CD14-positive monocyte (primary cell): ENCODE results near the gene MDFIC. TPM values are rescaled to one million over a fixed set of nuclear protein-coding genes. Genes with fewer than 3 reads are reported as not detected.

Experiments
- DNase-seq, 3 donors: peaks; one replicate each; pipeline ENCODE4 v3.0.0-alpha.2; 2011 to 2022
- H2AFZ ChIP-seq: 2 replicates; pipeline ENCODE4 v1.6.0; 2012; ENCODE audit warnings: mild to moderate bottlenecking, low read depth, low read length, inconsistent platforms; ENCODE audit not compliant: insufficient read depth, poor library complexity, severe bottlenecking
- H3K27ac ChIP-seq, 2 donors: 1 replicate in 1 of 2; 2 replicates in 1 of 2; pipeline ENCODE4 v1.5.1; 2012 to 2013; ENCODE audit warnings: low read length in 2 of 2, control low read depth in 1 of 2, inconsistent platforms in 1 of 2, low read depth in 1 of 2, mild to moderate bottlenecking in 1 of 2
- H3K27me3 ChIP-seq, 2 donors: one replicate each; pipeline versions ENCODE4 v1.6.0 to v1.6.1; 2011 to 2013; ENCODE audit warnings: low read length in 2 of 2; ENCODE audit not compliant: control insufficient read depth in 2 of 2, insufficient read depth in 2 of 2
- H3K36me3 ChIP-seq, 2 donors: replicated peaks in 1 of 2; 1 replicate in 1 of 2; 2 replicates in 1 of 2; pipeline versions ENCODE4 v1.5.1 to v1.6.1; 2012 to 2013; ENCODE audit warnings: low read length in 2 of 2, control low read depth in 1 of 2, inconsistent platforms in 1 of 2, mild to moderate bottlenecking in 1 of 2; ENCODE audit not compliant: insufficient read depth in 2 of 2, control insufficient read depth in 1 of 2
- H3K4me1 ChIP-seq, 2 donors: 1 replicate in 1 of 2; 2 replicates in 1 of 2; pipeline versions ENCODE4 v1.5.1 to v1.6.1; 2012 to 2013; ENCODE audit warnings: low read length in 2 of 2, control low read depth in 1 of 2, inconsistent platforms in 1 of 2, mild to moderate bottlenecking in 1 of 2, moderate library complexity in 1 of 2; ENCODE audit not compliant: insufficient read depth in 2 of 2, control insufficient read depth in 1 of 2
- H3K4me2 ChIP-seq: replicated peaks from 2 replicates; pipeline ENCODE3; 2012; ENCODE audit warnings: low read length, moderate library complexity, mild to moderate bottlenecking; ENCODE audit not compliant: poor library complexity, severe bottlenecking; ENCODE audit errors: extremely low read depth
- H3K4me3 ChIP-seq, 3 experiments: fragments of 200-600 bp in 1 of 3; sonication (generic) in 1 of 3; replicated peaks in 1 of 3; 1 replicate in 2 of 3; 2 replicates in 1 of 3; pipeline ENCODE4 v1.5.1; 2011 to 2013; ENCODE audit warnings: low read length in 3 of 3, mild to moderate bottlenecking in 3 of 3, control low read depth in 2 of 3, low read depth in 2 of 3, inconsistent platforms in 1 of 3, moderate library complexity in 1 of 3
- H3K79me2 ChIP-seq: 2 replicates; pipeline ENCODE4 v1.6.0; 2012; ENCODE audit warnings: mild to moderate bottlenecking, control low read depth, inconsistent platforms, low read length, moderate library complexity; ENCODE audit not compliant: insufficient read depth
- H3K9ac ChIP-seq: 2 replicates; pipeline ENCODE4 v1.6.0; 2017; ENCODE audit warnings: low read length, mild to moderate bottlenecking; ENCODE audit not compliant: insufficient read depth, poor library complexity, severe bottlenecking
- H3K9me3 ChIP-seq, 2 donors: replicated peaks in 1 of 2; 1 replicate in 1 of 2; 2 replicates in 1 of 2; pipeline versions ENCODE4 v1.5.1 to v1.6.1; 2012 to 2013; ENCODE audit warnings: low read length in 2 of 2, control low read depth in 1 of 2; ENCODE audit not compliant: control insufficient read depth in 1 of 2, insufficient read depth in 1 of 2
- H4K20me1 ChIP-seq: 2 replicates; pipeline ENCODE4 v1.6.0; 2012; ENCODE audit warnings: mild to moderate bottlenecking, low read length, control low read depth, moderate library complexity; ENCODE audit not compliant: insufficient read depth
- H3K27ac Mint-ChIP-seq, 7 donors: one replicate each; pipeline ENCODE4 v1.8.0; 2020; ENCODE audit warnings: mild to moderate bottlenecking in 7 of 7, mixed read lengths in 7 of 7, moderate library complexity in 6 of 7, inconsistent platforms in 2 of 7
- H3K27me3 Mint-ChIP-seq, 3 donors: one replicate each; pipeline ENCODE4 v1.8.0; 2021 to 2022; ENCODE audit warnings: low read depth in 3 of 3, mild to moderate bottlenecking in 3 of 3, mixed read lengths in 3 of 3, moderate library complexity in 3 of 3, inconsistent platforms in 1 of 3
- H3K36me3 Mint-ChIP-seq, 2 donors: one replicate each; pipeline ENCODE4 v1.8.0; 2020; ENCODE audit warnings: mixed read lengths in 2 of 2, inconsistent platforms in 1 of 2, mild to moderate bottlenecking in 1 of 2
- H3K4me1 Mint-ChIP-seq: one replicate; pipeline ENCODE4 v1.8.0; 2020; ENCODE audit warnings: mild to moderate bottlenecking, mixed read lengths
- H3K4me3 Mint-ChIP-seq, 2 donors: one replicate each; pipeline ENCODE4 v1.8.0; 2020; ENCODE audit warnings: mild to moderate bottlenecking in 2 of 2, mixed read lengths in 2 of 2, moderate library complexity in 1 of 2
- H3K9me3 Mint-ChIP-seq, 7 donors: one replicate each; pipeline ENCODE4 v1.8.0; 2020 to 2022; ENCODE audit warnings: mixed read lengths in 7 of 7, mild to moderate bottlenecking in 6 of 7, moderate library complexity in 6 of 7, inconsistent platforms in 2 of 7
- WGBS: methylation state at CpG from one replicate; pipeline ENCODE4 v1.1.5; 2013; ENCODE audit warnings: missing lambda C conversion rate; ENCODE audit not compliant: insufficient coverage; 5-methylcytosine and 5-hydroxymethylcytosine counted together
- intact Hi-C, 2 donors: fragments of 100-400 bp; cut with micrococcal nuclease; formaldehyde crosslinking; loops; one replicate each; pipeline versions ENCODE4 v1.15.0 to v1.15.1; 2023
- polyA plus RNA-seq, 3 donors: library from polyadenylated mRNA; depleted of rRNA in 1 of 3; unstranded in 2 of 3; stranded (reverse) in 1 of 3; fragments of 300-500 nt in 2 of 3; fragments of >200 nt in 1 of 3; fragmentation: Illumina TruSeq in 2 of 3; gene quantifications; 1 replicate in 2 of 3; 2 replicates in 1 of 3; pipeline ENCODE4 v1.2.3, GENCODE V29; 2012 to 2021
- TF ChIP-seq, protein P1 (sequence below): fragments of 200-600 bp; IDR thresholded peaks from one replicate; pipeline ENCODE4 v1.8.0; 2022; ENCODE audit warnings: antibody characterized with exemption, mild to moderate bottlenecking

Gene MDFIC
- polyA plus RNA-seq, 3 donors, result 13.0 to 30.0 (median 19.9) TPM

DNA sequence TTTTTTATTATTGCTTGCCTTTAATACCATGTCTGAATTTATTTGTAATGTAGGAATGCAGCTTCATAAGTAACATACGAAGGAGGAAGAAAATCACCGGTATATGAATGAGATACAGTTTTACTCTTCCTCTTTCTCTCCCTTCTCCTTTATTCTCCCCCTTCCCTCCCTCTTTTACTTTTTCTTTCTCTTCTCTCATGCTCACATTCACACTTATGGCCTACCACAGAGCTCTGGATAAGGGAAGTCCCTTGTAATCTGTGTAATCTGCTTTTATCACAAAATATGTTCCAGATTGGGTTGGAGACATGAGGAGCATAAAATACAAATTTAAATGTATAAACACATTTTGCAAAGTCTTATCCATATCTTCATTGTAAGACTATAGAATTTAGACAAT, 59.4 kb downstream of the MDFIC start:
- no peak overlapping the region for H3K4me3 Mint-ChIP-seq
- H3K4me1 Mint-ChIP-seq, result peaks cover 18% of the 10 kb centered on the region

DNA sequence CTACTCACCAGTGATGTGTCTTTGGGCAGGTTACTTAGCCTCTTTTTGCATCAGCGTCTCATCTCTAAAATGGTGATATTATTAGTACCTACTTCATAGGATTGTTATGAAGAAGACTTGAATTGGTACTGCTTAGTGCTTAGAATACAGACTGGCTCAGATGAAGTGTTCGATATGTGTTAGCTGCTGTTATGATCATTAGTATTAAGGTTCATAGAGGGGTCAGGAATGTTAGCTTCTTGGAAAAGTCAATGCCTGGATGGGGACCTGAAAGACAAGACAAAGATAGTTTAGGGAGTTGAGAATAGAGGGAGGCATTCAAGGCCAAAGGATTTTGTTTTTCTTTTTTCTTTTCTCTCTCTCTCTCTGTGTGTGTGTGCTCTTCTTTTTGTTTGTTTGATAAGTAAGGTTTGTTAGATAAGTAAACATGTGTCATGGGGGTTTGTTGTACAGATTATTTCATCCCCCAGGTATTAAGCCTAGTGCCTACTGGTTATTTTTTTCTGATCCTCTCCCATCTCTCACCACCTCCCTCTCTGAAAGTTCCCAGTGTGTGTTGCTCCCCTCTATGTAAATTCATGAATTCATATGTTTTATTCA, 63.3 kb downstream of the MDFIC start:
- H3K4me3 Mint-ChIP-seq, result no peak overlapping the region
- peaks cover 38 to 53% of the 10 kb centered on the region in 2 donors for H3K36me3 Mint-ChIP-seq
- Histone ChIP-seq H3K4me1 (peaks cover 3 to 5% of the 10 kb centered on the region in 2 donors), H3K27ac (no peak overlapping the region), H3K9me3 (no peaks in the 10 kb centered on the region), H3K27me3 (no peaks in the 10 kb centered on the region), H3K36me3 (peaks cover under 1 to 41% of the 10 kb centered on the region in 2 donors), H4K20me1 (no peaks in the 10 kb centered on the region), H3K9ac (no peak overlapping the region), H3K4me2 (no peak overlapping the region), H2AFZ (no peak overlapping the region), H3K4me3 (no peak overlapping the region), H3K79me2 (peaks cover 17% of the 10 kb centered on the region)
- TF ChIP-seq, protein P1, sequence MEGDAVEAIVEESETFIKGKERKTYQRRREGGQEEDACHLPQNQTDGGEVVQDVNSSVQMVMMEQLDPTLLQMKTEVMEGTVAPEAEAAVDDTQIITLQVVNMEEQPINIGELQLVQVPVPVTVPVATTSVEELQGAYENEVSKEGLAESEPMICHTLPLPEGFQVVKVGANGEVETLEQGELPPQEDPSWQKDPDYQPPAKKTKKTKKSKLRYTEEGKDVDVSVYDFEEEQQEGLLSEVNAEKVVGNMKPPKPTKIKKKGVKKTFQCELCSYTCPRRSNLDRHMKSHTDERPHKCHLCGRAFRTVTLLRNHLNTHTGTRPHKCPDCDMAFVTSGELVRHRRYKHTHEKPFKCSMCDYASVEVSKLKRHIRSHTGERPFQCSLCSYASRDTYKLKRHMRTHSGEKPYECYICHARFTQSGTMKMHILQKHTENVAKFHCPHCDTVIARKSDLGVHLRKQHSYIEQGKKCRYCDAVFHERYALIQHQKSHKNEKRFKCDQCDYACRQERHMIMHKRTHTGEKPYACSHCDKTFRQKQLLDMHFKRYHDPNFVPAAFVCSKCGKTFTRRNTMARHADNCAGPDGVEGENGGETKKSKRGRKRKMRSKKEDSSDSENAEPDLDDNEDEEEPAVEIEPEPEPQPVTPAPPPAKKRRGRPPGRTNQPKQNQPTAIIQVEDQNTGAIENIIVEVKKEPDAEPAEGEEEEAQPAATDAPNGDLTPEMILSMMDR, result no peak
- DNase-seq, result no peak
- 90% methylated on average over 1 of the region's 2 CpGs for WGBS
- peaks cover 12% of the 10 kb centered on the region for H3K4me1 Mint-ChIP-seq
- H3K27me3 Mint-ChIP-seq, result no peaks in the 10 kb centered on the region
- intact Hi-C loops, result no loop called here
- no peak overlapping the region for H3K27ac Mint-ChIP-seq
- H3K9me3 Mint-ChIP-seq, result peaks cover 0 to 2% (median 0%) of the 10 kb centered on the region in 7 donors

More for the DNA sequence above, 59.4 kb downstream of the MDFIC start:
- no peaks in the 10 kb centered on the region for H3K9me3 ChIP-seq
- Mint-ChIP-seq H3K27me3 (no peaks in the 10 kb centered on the region), H3K27ac (peak overlapping the region in 6 of 7 donors; percentile 0 to 74 (median 57)), H3K9me3 (no peaks in the 10 kb centered on the region), H3K36me3 (peaks cover 37 to 46% of the 10 kb centered on the region in 2 donors)
- H3K27me3 ChIP-seq, result no peaks in the 10 kb centered on the region
- no peak overlapping the region for H2AFZ ChIP-seq
- peaks cover 4 to 42% of the 10 kb centered on the region in 2 donors for H3K36me3 ChIP-seq
- peak overlapping the region in 1 of 2 donors; percentile 54 for H3K27ac ChIP-seq
- TF ChIP-seq, protein P1, result no peak
- H3K4me1 ChIP-seq, result peaks cover 3 to 5% of the 10 kb centered on the region in 2 donors
- H4K20me1 ChIP-seq, result peaks cover 4% of the 10 kb centered on the region
- H3K4me2 ChIP-seq, result peak overlapping the region; percentile 9
- DNase-seq, result peak; percentile 2 to 10 (median 6)
- no peak overlapping the region for H3K9ac ChIP-seq
- intact Hi-C loops, result no loop called here
- H3K79me2 ChIP-seq, result peaks cover 25% of the 10 kb centered on the region
- no CpG with 5 or more reads among the region's 2 CpGs for WGBS
- H3K4me3 ChIP-seq, result no peak overlapping the region
